ENCODE measurements around the gene CD2.

Gene CD2

GRCh38 chr1:116764906-116765862, 11.0 kb downstream of the CD2 start:
- peaks cover 0 to 7% (median 0%) of the 10 kb centered on the region in 5 donors for H3K4me1 ChIP-seq (ENCODE audit: control insufficient read depth in 5 of 5, insufficient read depth in 5 of 5, low read length in 5 of 5)
- H3K36me3 ChIP-seq (ENCODE audit: control insufficient read depth in 5 of 5, insufficient read depth in 5 of 5, low read length in 5 of 5): no peaks in the 10 kb centered on the region
- H3K4me3 ChIP-seq (ENCODE audit: low read depth in 1 of 5, low read length in 5 of 5): no peak overlapping the region
- no peak overlapping the region for H3K9ac ChIP-seq (ENCODE audit: low read length in 5 of 5)
- H3K9me3 ChIP-seq (ENCODE audit: control insufficient read depth in 5 of 5, low read length in 5 of 5): peaks cover 0 to 6% (median 0%) of the 10 kb centered on the region in 5 donors
- no peaks in the 10 kb centered on the region for H3K27me3 ChIP-seq (ENCODE audit: control insufficient read depth in 5 of 5, insufficient read depth in 4 of 5, low read length in 5 of 5)
- H3K27ac ChIP-seq (ENCODE audit: low read depth, low read length): no peak overlapping the region

- H3K36me3 ChIP-seq (ENCODE audit: control insufficient read depth in 5 of 5, insufficient read depth in 5 of 5, low read length in 5 of 5): no peaks in the 10 kb centered on the region
- H3K27ac ChIP-seq (ENCODE audit: low read depth, low read length): no peak overlapping the region
- no peak overlapping the region for H3K9ac ChIP-seq (ENCODE audit: low read length in 5 of 5)
- H3K27me3 ChIP-seq (ENCODE audit: control insufficient read depth in 5 of 5, insufficient read depth in 4 of 5, low read length in 5 of 5): no peaks in the 10 kb centered on the region
- no peak overlapping the region for H3K4me3 ChIP-seq (ENCODE audit: low read depth in 1 of 5, low read length in 5 of 5)
- peaks cover 0 to 7% (median 0%) of the 10 kb centered on the region in 5 donors for H3K4me1 ChIP-seq (ENCODE audit: control insufficient read depth in 5 of 5, insufficient read depth in 5 of 5, low read length in 5 of 5)
- peaks cover 0 to 4% (median 0%) of the 10 kb centered on the region in 5 donors for H3K9me3 ChIP-seq (ENCODE audit: control insufficient read depth in 5 of 5, low read length in 5 of 5)
Measured at GRCh38 chr1:116765962-116766361, 11.7 kb downstream of the CD2 start.

DNA sequence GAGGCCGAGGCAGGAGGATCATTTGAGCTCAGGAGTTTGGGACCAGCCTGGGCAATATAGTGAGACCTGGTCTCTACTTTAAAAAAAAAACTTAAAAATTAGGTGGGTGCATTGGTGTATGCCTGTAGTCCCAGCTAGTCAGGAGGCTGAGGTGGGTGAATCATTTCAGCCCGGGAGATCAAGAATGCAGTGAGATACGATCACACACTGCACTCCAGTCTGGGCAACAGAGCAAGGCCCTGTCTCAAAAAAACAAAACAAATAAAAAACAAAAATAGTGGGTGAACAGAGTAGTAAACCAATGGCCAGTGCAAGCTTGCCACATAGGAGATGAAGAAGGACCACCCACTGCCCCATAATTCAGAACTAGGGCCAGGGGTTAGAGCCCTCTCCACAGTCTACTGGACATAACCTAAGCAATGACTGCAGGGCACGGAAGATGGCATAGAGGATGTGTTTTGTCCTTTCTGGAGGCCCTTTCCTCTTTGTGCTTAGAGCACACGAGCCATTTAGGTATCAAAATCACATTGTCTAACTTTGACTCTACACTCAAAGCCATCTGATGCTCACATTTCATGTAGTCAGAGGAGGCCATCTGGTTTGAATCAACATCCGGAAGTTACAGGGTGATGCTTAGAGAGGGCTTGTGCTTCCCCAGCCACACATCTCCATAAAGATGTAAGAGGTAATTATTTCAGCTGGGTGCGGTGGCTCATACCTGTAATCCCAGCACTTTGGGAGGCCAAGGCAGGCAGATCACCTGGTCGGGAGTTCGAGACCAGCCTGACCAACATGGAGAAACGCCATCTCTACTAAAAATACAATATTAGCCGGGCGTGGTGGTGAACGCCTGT, 12.6 kb downstream of the CD2 start:
- peaks cover 0 to 3% (median 0%) of the 10 kb centered on the region in 5 donors for H3K9me3 ChIP-seq (ENCODE audit: control insufficient read depth in 5 of 5, low read length in 5 of 5)
- H3K9ac ChIP-seq (ENCODE audit: low read length in 5 of 5): no peak overlapping the region
- H3K36me3 ChIP-seq (ENCODE audit: control insufficient read depth in 5 of 5, insufficient read depth in 5 of 5, low read length in 5 of 5): no peaks in the 10 kb centered on the region
- peaks cover 0 to 7% (median 0%) of the 10 kb centered on the region in 5 donors for H3K4me1 ChIP-seq (ENCODE audit: control insufficient read depth in 5 of 5, insufficient read depth in 5 of 5, low read length in 5 of 5)
- no peak overlapping the region for H3K4me3 ChIP-seq (ENCODE audit: low read depth in 1 of 5, low read length in 5 of 5)
- no peaks in the 10 kb centered on the region for H3K27me3 ChIP-seq (ENCODE audit: control insufficient read depth in 5 of 5, insufficient read depth in 4 of 5, low read length in 5 of 5)
- H3K27ac ChIP-seq (ENCODE audit: low read depth, low read length): no peak overlapping the region

DNA sequence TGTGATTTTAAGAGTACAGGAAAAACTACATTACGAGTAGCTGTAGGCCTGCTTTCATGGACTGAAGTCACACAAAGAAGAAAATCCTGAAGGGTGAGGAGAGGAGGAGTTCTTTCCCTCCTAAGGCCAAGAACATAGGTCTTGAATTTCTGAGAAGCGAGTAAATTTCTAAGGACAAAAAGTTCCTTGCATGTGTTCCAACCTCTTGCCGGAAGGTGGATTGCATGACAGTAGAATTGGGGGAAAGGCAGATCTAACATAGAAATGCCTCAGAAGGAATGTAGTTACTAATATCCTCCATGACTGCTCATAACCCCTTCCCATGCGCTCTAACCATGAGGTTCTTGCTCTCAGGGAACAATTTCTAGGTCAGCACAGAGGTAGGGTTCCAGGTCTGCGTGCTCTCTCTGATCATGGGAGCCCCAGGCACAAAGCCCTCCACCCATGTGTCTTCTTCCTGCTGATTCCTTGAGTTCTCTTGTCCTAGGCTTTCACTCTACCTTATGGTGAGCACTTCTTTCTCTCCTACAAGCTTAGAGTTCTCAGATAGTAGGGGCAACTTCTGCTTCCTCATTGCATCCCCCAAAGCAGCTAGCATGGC, 13.7 kb downstream of the CD2 start:
- Histone ChIP-seq H3K9me3 (ENCODE audit: control insufficient read depth in 5 of 5, low read length in 5 of 5) (peaks cover 0 to 3% (median 0%) of the 10 kb centered on the region in 5 donors), H3K4me1 (ENCODE audit: control insufficient read depth in 5 of 5, insufficient read depth in 5 of 5, low read length in 5 of 5) (peaks cover 0 to 7% (median 0%) of the 10 kb centered on the region in 5 donors), H3K27me3 (ENCODE audit: control insufficient read depth in 5 of 5, insufficient read depth in 4 of 5, low read length in 5 of 5) (no peaks in the 10 kb centered on the region), H3K36me3 (ENCODE audit: control insufficient read depth in 5 of 5, insufficient read depth in 5 of 5, low read length in 5 of 5) (no peaks in the 10 kb centered on the region), H3K27ac (ENCODE audit: low read depth, low read length) (no peak overlapping the region), H3K4me3 (ENCODE audit: low read depth in 1 of 5, low read length in 5 of 5) (no peak overlapping the region), H3K9ac (ENCODE audit: low read length in 5 of 5) (no peak overlapping the region)

- Histone ChIP-seq H3K9me3 (ENCODE audit: control insufficient read depth in 5 of 5, low read length in 5 of 5) (peaks cover 0 to 3% (median 0%) of the 10 kb centered on the region in 5 donors), H3K9ac (ENCODE audit: low read length in 5 of 5) (no peak overlapping the region), H3K4me1 (ENCODE audit: control insufficient read depth in 5 of 5, insufficient read depth in 5 of 5, low read length in 5 of 5) (peaks cover 0 to 3% (median 0%) of the 10 kb centered on the region in 5 donors), H3K4me3 (ENCODE audit: low read depth in 1 of 5, low read length in 5 of 5) (no peak overlapping the region), H3K27ac (ENCODE audit: low read depth, low read length) (no peak overlapping the region), H3K36me3 (ENCODE audit: control insufficient read depth in 5 of 5, insufficient read depth in 5 of 5, low read length in 5 of 5) (no peaks in the 10 kb centered on the region), H3K27me3 (ENCODE audit: control insufficient read depth in 5 of 5, insufficient read depth in 4 of 5, low read length in 5 of 5) (no peaks in the 10 kb centered on the region)
Measured at GRCh38 chr1:116768416-116769103, 14.3 kb downstream of the CD2 start.

DNA sequence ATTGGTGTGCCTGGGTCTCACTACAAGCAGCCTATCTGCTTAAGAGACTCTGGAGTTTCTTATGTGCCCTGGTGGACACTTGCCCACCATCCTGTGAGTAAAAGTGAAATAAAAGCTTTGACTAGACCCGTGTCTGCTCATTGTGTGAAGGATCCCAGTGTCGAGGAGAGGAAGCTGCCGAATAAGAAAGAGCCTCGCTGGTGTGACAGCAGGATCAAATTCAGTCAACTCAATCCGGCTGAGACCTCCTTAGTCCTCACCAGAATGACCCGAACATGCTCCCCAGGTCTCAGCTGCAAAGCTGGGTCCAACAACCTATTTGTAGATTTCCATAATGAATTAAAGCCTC, 14.8 kb downstream of the CD2 start:
- Histone ChIP-seq H3K9me3 (ENCODE audit: control insufficient read depth in 5 of 5, low read length in 5 of 5) (peaks cover 0 to 3% (median 0%) of the 10 kb centered on the region in 5 donors), H3K9ac (ENCODE audit: low read length in 5 of 5) (no peak overlapping the region), H3K27ac (ENCODE audit: low read depth, low read length) (no peak overlapping the region), H3K4me3 (ENCODE audit: low read depth in 1 of 5, low read length in 5 of 5) (no peak overlapping the region), H3K36me3 (ENCODE audit: control insufficient read depth in 5 of 5, insufficient read depth in 5 of 5, low read length in 5 of 5) (no peaks in the 10 kb centered on the region), H3K4me1 (ENCODE audit: control insufficient read depth in 5 of 5, insufficient read depth in 5 of 5, low read length in 5 of 5) (no peaks in the 10 kb centered on the region), H3K27me3 (ENCODE audit: control insufficient read depth in 5 of 5, insufficient read depth in 4 of 5, low read length in 5 of 5) (no peaks in the 10 kb centered on the region)

- Histone ChIP-seq H3K36me3 (ENCODE audit: control insufficient read depth in 5 of 5, insufficient read depth in 5 of 5, low read length in 5 of 5) (no peaks in the 10 kb centered on the region), H3K9ac (ENCODE audit: low read length in 5 of 5) (no peak overlapping the region), H3K4me1 (ENCODE audit: control insufficient read depth in 5 of 5, insufficient read depth in 5 of 5, low read length in 5 of 5) (no peaks in the 10 kb centered on the region), H3K27me3 (ENCODE audit: control insufficient read depth in 5 of 5, insufficient read depth in 4 of 5, low read length in 5 of 5) (no peaks in the 10 kb centered on the region), H3K9me3 (ENCODE audit: control insufficient read depth in 5 of 5, low read length in 5 of 5) (peaks cover 0 to 3% (median 0%) of the 10 kb centered on the region in 5 donors), H3K4me3 (ENCODE audit: low read depth in 1 of 5, low read length in 5 of 5) (no peak overlapping the region), H3K27ac (ENCODE audit: low read depth, low read length) (no peak overlapping the region)
Measured at GRCh38 chr1:116769561-116769977, 15.3 kb downstream of the CD2 start.

GRCh38 chr1:116769994-116770393, 15.8 kb downstream of the CD2 start:
- Histone ChIP-seq H3K36me3 (ENCODE audit: control insufficient read depth in 5 of 5, insufficient read depth in 5 of 5, low read length in 5 of 5) (no peaks in the 10 kb centered on the region), H3K27ac (ENCODE audit: low read depth, low read length) (no peak overlapping the region), H3K27me3 (ENCODE audit: control insufficient read depth in 5 of 5, insufficient read depth in 4 of 5, low read length in 5 of 5) (no peaks in the 10 kb centered on the region), H3K4me1 (ENCODE audit: control insufficient read depth in 5 of 5, insufficient read depth in 5 of 5, low read length in 5 of 5) (no peaks in the 10 kb centered on the region), H3K9me3 (ENCODE audit: control insufficient read depth in 5 of 5, low read length in 5 of 5) (peaks cover 0 to 3% (median 0%) of the 10 kb centered on the region in 5 donors), H3K9ac (ENCODE audit: low read length in 5 of 5) (no peak overlapping the region), H3K4me3 (ENCODE audit: low read depth in 1 of 5, low read length in 5 of 5) (no peak overlapping the region)

- Histone ChIP-seq H3K27me3 (ENCODE audit: control insufficient read depth in 5 of 5, insufficient read depth in 4 of 5, low read length in 5 of 5) (no peaks in the 10 kb centered on the region), H3K4me3 (ENCODE audit: low read depth in 1 of 5, low read length in 5 of 5) (no peak overlapping the region), H3K9ac (ENCODE audit: low read length in 5 of 5) (no peak overlapping the region), H3K36me3 (ENCODE audit: control insufficient read depth in 5 of 5, insufficient read depth in 5 of 5, low read length in 5 of 5) (no peaks in the 10 kb centered on the region), H3K27ac (ENCODE audit: low read depth, low read length) (no peak overlapping the region), H3K9me3 (ENCODE audit: control insufficient read depth in 5 of 5, low read length in 5 of 5) (peaks cover 0 to 3% (median 0%) of the 10 kb centered on the region in 5 donors), H3K4me1 (ENCODE audit: control insufficient read depth in 5 of 5, insufficient read depth in 5 of 5, low read length in 5 of 5) (no peaks in the 10 kb centered on the region)
Measured at GRCh38 chr1:116770625-116771024, 16.4 kb downstream of the CD2 start.
